HUES64 (cell line): Measurements from ENCODE around the gene LAPTM4A.
"Not testable (repeated sequence)": the region's sequence is repeated elsewhere in the genome, so short reads cannot be mapped to it uniquely, and the experiment has no call there.

ENCODE experiments used
- H3K27ac ChIP-seq: 2 replicates; pipeline ENCODE4 v1.7.0; 2013; ENCODE audit warnings: low read depth, low read length, inconsistent platforms
- H3K27me3 ChIP-seq: 2 replicates; pipeline ENCODE4 v1.6.1; 2013; ENCODE audit warnings: mild to moderate bottlenecking, low read length; ENCODE audit not compliant: insufficient read depth
- H3K36me3 ChIP-seq: 2 replicates; pipeline ENCODE4 v1.6.1; 2013; ENCODE audit warnings: mild to moderate bottlenecking, low read length; ENCODE audit not compliant: insufficient read depth
- H3K4me1 ChIP-seq: 2 replicates; pipeline ENCODE4 v1.6.1; 2013; ENCODE audit warnings: mild to moderate bottlenecking, low read length, moderate library complexity; ENCODE audit not compliant: insufficient read depth
- H3K4me3 ChIP-seq: 2 replicates; pipeline ENCODE4 v1.5.1; 2013; ENCODE audit warnings: mild to moderate bottlenecking, low read length, moderate library complexity
- H3K9ac ChIP-seq: 2 replicates; pipeline ENCODE4 v1.6.1; 2013; ENCODE audit warnings: mild to moderate bottlenecking, low read depth, low read length
- H3K9me3 ChIP-seq: 2 replicates; pipeline ENCODE4 v1.6.1; 2013; ENCODE audit warnings: low read depth, low read length; ENCODE audit not compliant: insufficient read depth
- WGBS: fragments of 150-250, 120-280 bp; methylation state at CpG from one replicate; pipeline ENCODE4 v1.1.7; 2013; ENCODE audit warnings: missing lambda C conversion rate; 5-methylcytosine and 5-hydroxymethylcytosine counted together

LAPTM4A gene

DNA sequence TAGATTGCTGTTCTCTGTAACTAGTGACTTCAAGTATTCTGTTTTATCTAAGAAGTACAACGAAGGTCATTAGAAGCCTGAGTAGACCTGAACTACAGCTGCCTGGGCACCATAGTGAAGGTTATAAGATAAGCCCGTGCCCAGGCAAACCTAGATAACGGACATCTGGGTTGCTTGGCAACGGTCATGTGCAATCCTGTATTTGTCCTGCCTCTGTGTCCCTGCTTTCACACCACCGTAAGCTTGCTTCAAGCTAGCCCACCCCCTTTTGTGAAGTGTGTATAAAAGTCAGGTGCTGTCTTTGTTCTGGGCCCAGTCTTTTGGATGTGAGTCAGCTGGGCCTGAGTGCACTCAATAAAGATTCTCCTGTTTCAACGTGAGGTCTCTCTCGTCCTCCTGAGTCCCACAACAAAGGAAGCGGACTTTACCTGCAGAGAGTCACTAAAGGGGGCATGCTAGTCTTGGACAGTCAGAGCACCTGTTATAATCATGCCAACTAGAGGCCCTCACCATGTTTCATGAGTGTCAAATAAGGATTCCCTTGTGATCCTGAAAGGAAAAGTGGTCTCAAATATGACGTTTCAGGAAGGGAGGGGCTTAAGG is 22.7 kb upstream of the LAPTM4A start:
- not testable (repeated sequence) for H3K27me3 ChIP-seq, H3K36me3 ChIP-seq, H3K9me3 ChIP-seq, H3K9ac ChIP-seq, H3K4me3 ChIP-seq, H3K27ac ChIP-seq
- WGBS, result 72% methylated on average over 9 of the region's 9 CpGs
- peaks cover 21% of the 10 kb centered on the region for H3K4me1 ChIP-seq

DNA sequence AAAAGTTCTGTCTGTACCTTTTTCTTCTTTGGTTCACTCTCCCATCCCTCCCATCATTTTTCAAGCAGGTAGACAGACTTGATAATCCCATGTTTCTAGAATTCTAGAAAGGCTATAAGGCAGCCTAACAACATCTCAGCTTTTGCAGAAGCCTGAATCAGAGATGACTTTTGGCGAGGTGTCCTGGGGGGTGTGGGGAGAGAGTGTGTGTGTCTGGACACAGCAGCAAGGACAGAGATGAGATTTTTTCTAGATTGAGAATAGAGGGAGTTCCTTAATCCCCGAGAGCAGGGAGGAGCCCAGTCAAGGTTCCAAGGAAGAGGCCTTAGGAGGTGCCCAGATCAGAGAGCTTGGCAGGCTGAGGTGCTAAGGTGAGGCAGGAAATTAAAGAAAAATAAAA is 22.0 kb upstream of the LAPTM4A start:
- Histone ChIP-seq H3K4me1 (peaks cover 21% of the 10 kb centered on the region), H3K36me3 (no peaks in the 10 kb centered on the region), H3K27me3 (no peaks in the 10 kb centered on the region), H3K27ac (no peak overlapping the region), H3K9ac (no peak overlapping the region), H3K4me3 (no peak overlapping the region), H3K9me3 (no peaks in the 10 kb centered on the region)
- 94% methylated on average over 2 of the region's 2 CpGs for WGBS

DNA sequence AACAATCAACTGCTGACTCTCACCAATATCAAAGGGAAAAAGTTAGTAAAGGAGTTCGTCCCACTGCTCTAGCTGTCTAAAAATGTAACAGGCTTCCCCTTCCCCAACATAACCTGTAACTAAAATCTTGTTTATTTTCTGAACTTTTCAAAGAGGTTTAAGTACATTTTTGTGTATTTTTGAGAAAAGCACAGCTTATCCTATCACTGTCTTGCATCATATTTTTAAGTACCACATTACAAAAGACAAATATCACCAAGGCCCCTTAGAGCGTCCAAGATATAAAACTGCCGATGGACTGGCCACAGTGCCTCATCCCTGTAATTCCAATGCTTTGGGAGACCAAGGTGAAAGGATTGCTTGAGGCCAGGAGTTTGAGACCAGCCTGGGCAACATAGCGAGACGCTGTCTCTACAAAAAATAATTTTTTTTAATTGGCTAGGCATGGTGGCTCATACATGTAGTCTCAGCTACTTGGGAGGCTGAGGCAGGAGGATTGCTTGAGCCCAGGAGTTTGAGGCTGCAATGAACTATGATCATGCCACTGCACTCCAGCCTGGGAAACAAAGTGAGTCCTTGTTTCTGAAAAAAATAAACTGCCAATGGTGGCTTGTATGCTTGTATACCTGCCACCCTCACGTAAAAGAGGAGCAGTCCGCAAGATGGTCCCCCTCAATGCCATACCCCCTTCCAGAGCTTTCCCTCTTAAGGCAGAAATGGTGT is 21.2 kb upstream of the LAPTM4A start:
- peak overlapping the region; percentile 5; the same call in 1 of the 2 replicates for H3K27ac ChIP-seq
- 91% methylated on average over 7 of the region's 7 CpGs for WGBS

GRCh38 chr2:20071397-20072383 is 20.3 kb upstream of the LAPTM4A start:
- no peak overlapping the region for H3K4me3 ChIP-seq
- no peaks in the 10 kb centered on the region for H3K36me3 ChIP-seq
- H3K9me3 ChIP-seq, result no peaks in the 10 kb centered on the region
- H3K4me1 ChIP-seq, result peaks cover 21% of the 10 kb centered on the region
- peak overlapping the region; percentile 5; the same call in 1 of the 2 replicates for H3K27ac ChIP-seq
- H3K27me3 ChIP-seq, result no peaks in the 10 kb centered on the region
- WGBS, result 55% methylated on average over 10 of the region's 14 CpGs
- H3K9ac ChIP-seq, result peak overlapping the region; percentile 18; the same call in 1 of the 2 replicates

More for the DNA sequence above, 21.2 kb upstream of the LAPTM4A start:
- peak overlapping the region; percentile 18; the same call in 1 of the 2 replicates for H3K9ac ChIP-seq
- no peaks in the 10 kb centered on the region for H3K27me3 ChIP-seq
- H3K4me1 ChIP-seq, result peaks cover 21% of the 10 kb centered on the region
- H3K36me3 ChIP-seq, result no peaks in the 10 kb centered on the region
- no peak overlapping the region for H3K4me3 ChIP-seq
- no peaks in the 10 kb centered on the region for H3K9me3 ChIP-seq

DNA sequence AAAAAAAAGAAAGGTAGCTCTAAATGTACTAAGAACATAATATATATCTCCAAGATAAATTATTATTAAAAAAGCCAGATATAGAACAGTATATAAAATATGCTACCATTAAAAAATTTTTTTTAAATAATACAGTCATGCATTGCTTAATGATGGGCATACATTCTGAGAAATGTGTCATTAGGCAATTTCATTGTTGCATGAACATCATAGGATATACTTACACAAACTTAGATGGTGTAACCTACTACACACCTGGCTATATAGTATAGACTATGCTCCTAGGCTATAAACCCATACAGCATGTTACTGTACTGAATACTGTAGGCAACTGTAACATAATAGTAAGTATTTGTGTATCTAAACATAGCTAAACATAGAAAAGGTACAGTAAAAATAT is 18.3 kb upstream of the LAPTM4A start:
- H3K36me3 ChIP-seq, result no peaks in the 10 kb centered on the region
- H3K27ac ChIP-seq, result no peak overlapping the region
- no peaks in the 10 kb centered on the region for H3K27me3 ChIP-seq
- peaks cover 21% of the 10 kb centered on the region for H3K4me1 ChIP-seq
- no peak overlapping the region for H3K4me3 ChIP-seq
- no peaks in the 10 kb centered on the region for H3K9me3 ChIP-seq
- H3K9ac ChIP-seq, result no peak overlapping the region

DNA sequence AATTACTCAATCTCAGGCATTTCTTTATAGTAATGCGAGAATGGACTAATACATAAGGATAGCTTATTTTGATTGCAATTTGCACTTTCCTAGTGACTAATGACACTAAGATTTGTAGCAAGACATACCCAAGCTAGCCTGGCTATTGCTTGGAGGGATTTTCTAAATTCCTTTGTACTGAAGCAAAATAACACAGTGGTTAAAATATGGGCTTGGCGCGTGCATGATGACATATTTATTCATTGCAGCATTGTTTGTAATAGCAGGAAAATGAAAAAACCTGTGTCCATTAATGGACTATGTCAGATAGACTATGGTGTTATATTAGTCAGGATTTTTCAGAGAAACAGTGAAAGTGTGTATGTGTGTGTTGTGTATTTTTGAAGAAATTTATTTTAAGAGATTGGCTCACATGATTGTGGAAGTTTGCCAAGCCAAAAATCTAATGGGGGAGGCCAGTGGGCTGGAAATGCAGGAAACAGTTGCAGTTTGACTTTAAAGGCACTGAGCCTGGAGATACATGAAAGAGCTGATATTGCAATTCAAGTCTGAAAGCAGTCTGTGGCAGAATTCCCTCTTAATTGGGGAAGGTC is 16.7 kb upstream of the LAPTM4A start:
- Histone ChIP-seq H3K4me1 (peaks cover 16% of the 10 kb centered on the region), H3K27me3 (no peaks in the 10 kb centered on the region), H3K9me3 (no peaks in the 10 kb centered on the region), H3K27ac (no peak overlapping the region), H3K9ac (no peak overlapping the region), H3K4me3 (no peak overlapping the region), H3K36me3 (no peaks in the 10 kb centered on the region)
- WGBS, result 97% methylated on average over 3 of the region's 3 CpGs

GRCh38 chr2:20065885-20066602 is 14.6 kb upstream of the LAPTM4A start:
- 92% methylated on average over 6 of the region's 6 CpGs for WGBS
- H3K36me3 ChIP-seq, result no peaks in the 10 kb centered on the region
- no peak overlapping the region for H3K9ac ChIP-seq
- H3K4me1 ChIP-seq, result peaks cover under 1% of the 10 kb centered on the region; the same call in 1 of the 2 replicates
- no peaks in the 10 kb centered on the region for H3K27me3 ChIP-seq
- H3K9me3 ChIP-seq, result no peaks in the 10 kb centered on the region
- no peak overlapping the region for H3K4me3 ChIP-seq
- no peak overlapping the region for H3K27ac ChIP-seq

DNA sequence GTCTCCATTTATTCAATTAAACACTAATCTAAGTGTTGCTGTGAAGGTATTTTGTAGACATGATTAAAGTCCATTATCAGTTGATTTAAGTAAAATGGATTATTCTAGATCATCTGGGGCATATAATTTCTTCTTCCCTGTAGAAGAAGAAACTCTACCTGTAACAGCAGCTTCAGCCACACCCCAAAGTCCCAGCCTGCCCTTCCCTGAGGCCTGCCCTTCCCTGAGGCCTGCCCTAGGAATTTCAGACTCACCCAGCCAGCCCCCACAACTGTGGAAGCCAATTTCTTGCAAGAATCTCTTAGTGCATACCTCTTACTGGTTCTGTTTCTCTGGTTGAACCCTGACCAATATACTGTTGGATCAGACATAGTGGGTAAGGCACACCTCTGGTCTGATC is 13.4 kb upstream of the LAPTM4A start:
- H3K36me3 ChIP-seq, result no peaks in the 10 kb centered on the region
- H3K9ac ChIP-seq, result no peak overlapping the region
- H3K4me1 ChIP-seq, result no peaks in the 10 kb centered on the region
- no peaks in the 10 kb centered on the region for H3K27me3 ChIP-seq
- H3K9me3 ChIP-seq, result no peaks in the 10 kb centered on the region
- no peak overlapping the region for H3K27ac ChIP-seq
- H3K4me3 ChIP-seq, result no peak overlapping the region

GRCh38 chr2:20064421-20064820 is 13.0 kb upstream of the LAPTM4A start:
- no peaks in the 10 kb centered on the region for H3K36me3 ChIP-seq
- H3K27me3 ChIP-seq, result no peaks in the 10 kb centered on the region
- WGBS, result 94% methylated on average over 3 of the region's 3 CpGs
- H3K4me3 ChIP-seq, result no peak overlapping the region
- no peak overlapping the region for H3K9ac ChIP-seq
- no peak overlapping the region for H3K27ac ChIP-seq
- H3K9me3 ChIP-seq, result no peaks in the 10 kb centered on the region
- no peaks in the 10 kb centered on the region for H3K4me1 ChIP-seq

DNA sequence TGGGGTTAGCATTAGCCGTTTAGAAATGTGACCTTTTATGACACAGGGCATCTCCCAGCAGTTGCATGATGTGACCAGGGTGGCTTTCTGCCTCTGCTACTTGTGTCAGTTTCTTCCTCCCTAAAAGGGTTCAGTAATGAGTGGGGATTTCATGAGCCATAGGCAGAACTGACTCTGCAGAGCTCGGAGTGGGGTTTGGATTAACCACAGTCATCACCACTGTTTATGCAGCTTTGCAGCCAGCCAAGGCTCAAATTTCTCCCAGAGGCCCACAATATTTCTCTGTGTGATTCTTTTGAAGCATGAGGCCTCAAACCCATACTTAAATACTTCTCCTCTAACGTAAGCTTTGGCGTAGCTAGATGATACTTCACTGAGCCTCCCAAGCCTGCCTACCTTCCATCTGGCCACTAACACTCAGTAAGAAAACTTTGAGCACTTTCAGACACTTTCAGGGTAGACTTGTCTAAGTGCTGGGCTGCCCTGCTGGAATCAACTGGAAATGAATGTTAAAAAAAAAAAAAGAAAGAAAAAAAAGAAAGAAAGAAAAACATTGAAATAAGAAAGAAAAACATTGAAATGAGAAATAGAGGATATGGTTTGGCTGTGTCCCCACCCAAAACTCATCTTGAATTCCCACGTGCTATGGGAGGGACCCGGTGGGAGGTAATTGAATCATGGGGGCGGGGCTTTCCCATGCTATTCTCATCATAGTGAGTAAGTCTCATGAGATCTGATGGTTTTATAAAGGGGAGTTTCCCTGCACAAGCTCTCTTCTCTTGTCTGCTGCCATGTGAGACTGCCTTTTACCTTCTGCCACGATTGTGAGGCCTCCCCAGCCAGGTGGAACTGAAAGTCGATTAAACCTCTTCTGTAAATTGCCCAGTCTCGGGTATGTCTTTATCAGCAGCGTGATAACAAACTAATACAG is 11.5 kb upstream of the LAPTM4A start:
- Histone ChIP-seq H3K9ac (no peak overlapping the region), H3K27ac (no peak overlapping the region), H3K9me3 (no peaks in the 10 kb centered on the region), H3K4me3 (no peak overlapping the region), H3K36me3 (no peaks in the 10 kb centered on the region), H3K4me1 (no peaks in the 10 kb centered on the region), H3K27me3 (no peaks in the 10 kb centered on the region)
- WGBS, result 87% methylated on average over 11 of the region's 11 CpGs
